ENCODE data around the gene BAG3. TPM values are rescaled to one million over a fixed set of nuclear protein-coding genes. Genes with fewer than 3 reads are reported as not detected.

Gene BAG3
- total and polyA plus RNA-seq, 9 of the 15 experiments (the other 6 are each of a cell fraction or from before 2014, with no cell fraction given), result 2.6 to 27.4 (median 7.2) TPM

- Histone ChIP-seq H3K36me3 (ENCODE audit: control insufficient read depth, insufficient read depth, low read length) (no peaks in the 10 kb centered on the region), H3K79me2 (ENCODE audit: control insufficient read depth, insufficient read depth, low read length) (no peaks in the 10 kb centered on the region), H4K20me1 (replicated peaks; ENCODE audit: control insufficient read depth, insufficient read depth, low read length) (no peaks in the 10 kb centered on the region), H3K4me3 (no peak overlapping the region), H3K4me2 (ENCODE audit: insufficient read depth, low read length) (no peak overlapping the region), H2AFZ (ENCODE audit: low read depth, low read length) (no peak overlapping the region), H3K4me1 (replicated peaks in 1 of 2; ENCODE audit: control insufficient read depth in 2 of 2, insufficient read depth in 2 of 2, low read length in 2 of 2) (no peaks in the 10 kb centered on the region; a peak in 1 of 5 replicates), H3K27me3 (ENCODE audit: control insufficient read depth in 2 of 2, insufficient read depth in 2 of 2, low read length in 2 of 2) (no peaks in the 10 kb centered on the region), H3K9ac (ENCODE audit: insufficient read depth in 1 of 2, low read depth in 2 of 2, low read length in 2 of 2) (no peak overlapping the region), H3K27ac (ENCODE audit: extremely low read depth, low read depth, low read length) (no peak overlapping the region), H3K9me1 (ENCODE audit: control insufficient read depth, insufficient read depth, low read length) (no peaks in the 10 kb centered on the region), H3K9me3 (replicated peaks; ENCODE audit: control insufficient read depth, insufficient read depth, low read depth, low read length) (no peaks in the 10 kb centered on the region; the same call in 1 of the 2 replicates)
- in situ Hi-C loops (cut with MboI) (no loop called here), intact Hi-C loops (cut with micrococcal nuclease) (no loop called here)
- TF ChIP-seq ZNF316 (IDR thresholded peaks at IDR 0.05) (no peak), SRSF3 (IDR thresholded peaks at IDR 0.05; ENCODE audit: insufficient read depth, low read length) (no peak), THAP12 (CRISPR knock-in tag; IDR thresholded peaks at IDR 0.05) (no peak), ZFPM2 (CRISPR knock-in tag; IDR thresholded peaks at IDR 0.05) (no peak), PHF20 (IDR thresholded peaks at IDR 0.05; ENCODE audit: partially characterized antibody) (no peak), ZNF766 (CRISPR knock-in tag; conservative IDR thresholded peaks at IDR 0.05) (no peak), RBM34 (IDR thresholded peaks at IDR 0.05; ENCODE audit: borderline replicate concordance, insufficient read depth, low read length) (no peak), ZNF561 (CRISPR knock-in tag; conservative IDR thresholded peaks at IDR 0.05) (no peak), SIX5 (IDR thresholded peaks at IDR 0.05; ENCODE audit: borderline replicate concordance in 1 of 2, insufficient read depth in 1 of 2, low read depth in 1 of 2, low read length in 2 of 2) (no peak), MLX (CRISPR knock-in tag; conservative IDR thresholded peaks at IDR 0.05) (no peak), PHB (CRISPR knock-in tag; IDR thresholded peaks at IDR 0.05) (no peak)
- no TSS peak for BruUV-seq (replicated peaks)
- ChIA-PET POLR2A (no interaction called here), CTCF (ENCODE audit: low intra/inter-chr PET ratio) (no interaction called here)
- FAIRE-seq, result no peak
- 44% methylated on average over 3 of the region's 3 CpGs for WGBS (ENCODE audit: insufficient coverage, low coverage, missing lambda C conversion rate)
- no peak for ATAC-seq
- DNase-seq (ENCODE audit: extremely low read depth in 1 of 4, low spot score in 3 of 4), result no peak
Observed at GRCh38 chr10:119705434-119705831, 54.3 kb downstream of the BAG3 start.
